HEK293T (cell line): ENCODE results near the gene GABRB3.

Source experiments
- BHLHE40 ChIP-seq: fragments of 450-650 bp; IDR thresholded peaks from 2 replicates; pipeline ENCODE4 v1.6.1; 2016; ENCODE audit warnings: mild to moderate bottlenecking, moderate library complexity, borderline replicate concordance
- CTBP1 ChIP-seq: fragments of 450-650 bp; IDR thresholded peaks from 2 replicates; pipeline ENCODE4 v1.6.1; 2016; ENCODE audit warnings: borderline replicate concordance
- FOXA1 ChIP-seq: fragments of 450-650 bp; IDR thresholded peaks from 2 replicates; pipeline ENCODE4 v1.6.1; 2016; ENCODE audit warnings: mild to moderate bottlenecking
- FOXM1 ChIP-seq: fragments of 450-650 bp; IDR thresholded peaks from 2 replicates; pipeline ENCODE4 v1.6.1; 2017; ENCODE audit warnings: mild to moderate bottlenecking, borderline replicate concordance
- HDGF ChIP-seq: fragments of 450-650 bp; IDR thresholded peaks from 2 replicates; pipeline ENCODE4 v1.6.1; 2017; ENCODE audit warnings: antibody characterized with exemption, borderline replicate concordance
- L3MBTL2 ChIP-seq: fragments of 450-650 bp; conservative IDR thresholded peaks from 2 replicates; pipeline ENCODE4 v1.6.1; 2016; ENCODE audit warnings: mild to moderate bottlenecking
- NFRKB ChIP-seq: fragments of 450-650 bp; IDR thresholded peaks from 2 replicates; pipeline ENCODE4 v1.6.1; 2016; ENCODE audit warnings: mild to moderate bottlenecking, moderate library complexity
- PKNOX1 ChIP-seq: fragments of 450-650 bp; IDR thresholded peaks from 2 replicates; pipeline ENCODE4 v1.6.1; 2016
- SP1 ChIP-seq: fragments of 450-650 bp; IDR thresholded peaks from 2 replicates; pipeline ENCODE4 v1.6.1; 2017
- SUZ12 ChIP-seq: fragments of 450-650 bp; IDR thresholded peaks from 2 replicates; pipeline ENCODE4 v1.6.1; 2016; ENCODE audit warnings: mild to moderate bottlenecking
- TARDBP ChIP-seq: fragments of 450-650 bp; IDR thresholded peaks from 2 replicates; pipeline ENCODE4 v1.6.1; 2016
- ZNF384 ChIP-seq: fragments of 450-650 bp; IDR thresholded peaks from 2 replicates; pipeline ENCODE4 v1.6.1; 2016

- no peak for TF ChIP-seq FOXA1
- TF ChIP-seq NFRKB = no peak
- no peak for TF ChIP-seq FOXM1
- no peak for TF ChIP-seq HDGF
- no peak for TF ChIP-seq TARDBP
- TF ChIP-seq L3MBTL2 = no peak
- no peak for TF ChIP-seq SP1
- no peak for TF ChIP-seq SUZ12
- no peak for TF ChIP-seq BHLHE40
- TF ChIP-seq CTBP1 = no peak
- no peak for TF ChIP-seq PKNOX1
- TF ChIP-seq ZNF384 = no peak
Measured at GRCh38 chr15:26561130-26561529, 211.7 kb downstream of the GABRB3 start.
